Stimulated activated CD4-positive, alpha-beta T cell treated with anti-CD3 and anti-CD28 coated beads, Interleukin-2, amount 100 ng/mL, for 4 hours (primary cell): ENCODE results near the gene SFN.
"Not testable (repeated sequence)": the region's sequence is repeated elsewhere in the genome, so short reads cannot be mapped to it uniquely, and the experiment has no call there.

ENCODE experiments used
- DNase-seq: peaks from one replicate; pipeline ENCODE4 v3.0.0-alpha.2; 2020; ENCODE audit warnings: low read depth

Gene SFN

GRCh38 chr1:26864610-26865480 is 1.9 kb downstream of the SFN start:
- peak; percentile 89 for DNase-seq

GRCh38 chr1:26873097-26873496 is 10.1 kb downstream of the SFN start:
- DNase-seq: not testable (repeated sequence)

GRCh38 chr1:26874896-26875295 is 11.9 kb downstream of the SFN start:
- no peak for DNase-seq

GRCh38 chr1:26877326-26877725 is 14.4 kb downstream of the SFN start:
- DNase-seq: no peak

GRCh38 chr1:26879793-26880192 is 16.8 kb downstream of the SFN start:
- DNase-seq: no peak

GRCh38 chr1:26881611-26882010 is 18.7 kb downstream of the SFN start:
- DNase-seq: not testable (repeated sequence)

- no peak for DNase-seq
Measured at GRCh38 chr1:26882696-26883463, 19.9 kb downstream of the SFN start.

- no peak for DNase-seq
Measured at GRCh38 chr1:26887125-26887524, 24.2 kb downstream of the SFN start.

- DNase-seq: no peak
Measured at GRCh38 chr1:26888231-26888630, 25.3 kb downstream of the SFN start.

- DNase-seq: peak; percentile 65
Measured at GRCh38 chr1:26889551-26890466, 26.9 kb downstream of the SFN start, which contains the start of gene GPN2. TSS of gene GPN2 (minus strand) at chr1:26890283. CDS start at chr1:26890096, 187 bp downstream.

- no peak for DNase-seq
Measured at GRCh38 chr1:26890467-26890796, 27.5 kb downstream of the SFN start.

- no peak for DNase-seq
Measured at GRCh38 chr1:26894263-26894662, 31.3 kb downstream of the SFN start.

- no peak for DNase-seq
Measured at GRCh38 chr1:26897351-26897750, 34.4 kb downstream of the SFN start.

- peak; percentile 84 for DNase-seq
Measured at GRCh38 chr1:26900001-26900814, 37.3 kb downstream of the SFN start, which contains the start of gene GPATCH3. TSS of gene GPATCH3 (minus strand) at chr1:26900467. CDS start at chr1:26900442, 25 bp downstream.

GRCh38 chr1:26900815-26901511 is 38.0 kb downstream of the SFN start:
- no peak for DNase-seq

GRCh38 chr1:26907071-26907917 is 44.3 kb downstream of the SFN start:
- DNase-seq: no peak

- no peak for DNase-seq
Measured at GRCh38 chr1:26909951-26910342, 47.0 kb downstream of the SFN start.

GRCh38 chr1:26910343-26911160 is 47.6 kb downstream of the SFN start:
- no peak for DNase-seq
